ENCODE results near the gene DELE1.
"Not testable (repeated sequence)": the region's sequence is repeated elsewhere in the genome, so short reads cannot be mapped to it uniquely, and the experiment has no call there.

Gene DELE1

GRCh38 chr5:141922827-141923447 lies 734 bp upstream of the DELE1 start:
- not testable (repeated sequence) for DNase-seq (ENCODE audit: low read depth in 2 of 2)

GRCh38 chr5:141926434-141926833 lies 2.8 kb downstream of the DELE1 start:
- no peak for DNase-seq (ENCODE audit: low read depth in 2 of 2)

GRCh38 chr5:141928051-141928450 lies 4.4 kb downstream of the DELE1 start:
- no peak for DNase-seq (ENCODE audit: low read depth in 2 of 2)

GRCh38 chr5:141929398-141930058 lies 5.9 kb downstream of the DELE1 start:
- DNase-seq (ENCODE audit: low read depth in 2 of 2), result no peak

GRCh38 chr5:141931694-141932093 lies 8.0 kb downstream of the DELE1 start:
- DNase-seq (ENCODE audit: low read depth in 2 of 2), result no peak

- no peak for DNase-seq (ENCODE audit: low read depth in 2 of 2)
Measured at GRCh38 chr5:141933151-141933550, 9.5 kb downstream of the DELE1 start.

GRCh38 chr5:141934099-141934844 lies 10.6 kb downstream of the DELE1 start:
- no peak for DNase-seq (ENCODE audit: low read depth in 2 of 2)

GRCh38 chr5:141935538-141935937 lies 11.9 kb downstream of the DELE1 start:
- no peak for DNase-seq (ENCODE audit: low read depth in 2 of 2)

- DNase-seq (ENCODE audit: low read depth in 2 of 2), result no peak
Measured at GRCh38 chr5:141940695-141941271, 17.1 kb downstream of the DELE1 start.

- DNase-seq (ENCODE audit: low read depth in 2 of 2), result no peak
Measured at GRCh38 chr5:141941307-141941706, 17.6 kb downstream of the DELE1 start.

GRCh38 chr5:141941779-141942178 lies 18.1 kb downstream of the DELE1 start:
- no peak for DNase-seq (ENCODE audit: low read depth in 2 of 2)

GRCh38 chr5:141942185-141942857 lies 18.6 kb downstream of the DELE1 start:
- no peak for DNase-seq (ENCODE audit: low read depth in 2 of 2)

- DNase-seq (ENCODE audit: low read depth in 2 of 2), result no peak
Measured at GRCh38 chr5:141944076-141944475, 20.4 kb downstream of the DELE1 start.

GRCh38 chr5:141945511-141946051 lies 21.9 kb downstream of the DELE1 start:
- DNase-seq (ENCODE audit: low read depth in 2 of 2), result no peak

GRCh38 chr5:141947316-141947715 lies 23.6 kb downstream of the DELE1 start:
- no peak for DNase-seq (ENCODE audit: low read depth in 2 of 2)

GRCh38 chr5:141948812-141949211 lies 25.1 kb downstream of the DELE1 start:
- DNase-seq (ENCODE audit: low read depth in 2 of 2), result no peak

GRCh38 chr5:141949511-141949910 lies 25.8 kb downstream of the DELE1 start:
- DNase-seq (ENCODE audit: low read depth in 2 of 2), result no peak

GRCh38 chr5:141950207-141951005 lies 26.7 kb downstream of the DELE1 start:
- DNase-seq (ENCODE audit: low read depth in 2 of 2), result no peak

- DNase-seq (ENCODE audit: low read depth in 2 of 2), result no peak
Measured at GRCh38 chr5:141951332-141951781, 27.7 kb downstream of the DELE1 start.

GRCh38 chr5:141952020-141952419 lies 28.3 kb downstream of the DELE1 start:
- DNase-seq (ENCODE audit: low read depth in 2 of 2), result no peak

- no peak for DNase-seq (ENCODE audit: low read depth in 2 of 2)
Measured at GRCh38 chr5:141954194-141954593, 30.5 kb downstream of the DELE1 start.
